KMS-11 (cell line): Measurements from ENCODE around the gene XYLT2.

Experiments used
- H2AFZ ChIP-seq: fragments of 200-600 bp; sonication (generic); 2 replicates; pipeline ENCODE4 v1.6.1; 2016; ENCODE audit warnings: antibody characterized with exemption, mixed run types, low read depth
- H3K27ac ChIP-seq: fragments of 200-600 bp; sonication (generic); 2 replicates; pipeline ENCODE4 v1.6.1; 2016; ENCODE audit warnings: mild to moderate bottlenecking, mixed run types
- H3K27me3 ChIP-seq: fragments of 200-600 bp; sonication (generic); 2 replicates; pipeline ENCODE4 v1.6.1; 2017; ENCODE audit warnings: mild to moderate bottlenecking, low read depth, mixed run types, moderate library complexity; ENCODE audit not compliant: insufficient read depth
- H3K36me3 ChIP-seq: fragments of 200-600 bp; sonication (generic); 2 replicates; pipeline ENCODE4 v1.6.1; 2017; ENCODE audit warnings: mild to moderate bottlenecking, mixed run types; ENCODE audit not compliant: insufficient read depth
- H3K4me1 ChIP-seq: fragments of 200-600 bp; sonication (generic); 2 replicates; pipeline ENCODE4 v1.6.1; 2016; ENCODE audit warnings: mild to moderate bottlenecking, low read depth, mixed run types; ENCODE audit not compliant: poor library complexity, severe bottlenecking
- H3K4me2 ChIP-seq: fragments of 200-600 bp; sonication (generic); 2 replicates; pipeline ENCODE4 v1.7.0; 2016; ENCODE audit warnings: mild to moderate bottlenecking, mixed run types
- H3K4me3 ChIP-seq: fragments of 200-600 bp; sonication (generic); IDR thresholded peaks from 2 replicates; pipeline ENCODE4 v1.6.1; 2017; ENCODE audit warnings: low read depth, low read length, mixed read lengths; ENCODE audit not compliant: insufficient read depth
- H3K79me2 ChIP-seq: fragments of 200-600 bp; sonication (generic); 2 replicates; pipeline ENCODE4 v1.6.1; 2016; ENCODE audit warnings: low read depth, mixed run types; ENCODE audit not compliant: insufficient read depth
- H3K9ac ChIP-seq: fragments of 200-600 bp; sonication (generic); 2 replicates; pipeline ENCODE4 v1.6.1; 2016; ENCODE audit warnings: mild to moderate bottlenecking, mixed run types
- H4K20me1 ChIP-seq: fragments of 200-600 bp; sonication (generic); 2 replicates; pipeline ENCODE4 v1.6.1; 2016; ENCODE audit warnings: mild to moderate bottlenecking, mixed run types; ENCODE audit not compliant: insufficient read depth
- CTCF ChIP-seq: fragments of 200-600 bp; sonication (generic); conservative IDR thresholded peaks from 2 replicates; pipeline ENCODE4 v1.6.1; 2017; ENCODE audit warnings: low read depth, mild to moderate bottlenecking, antibody characterized with exemption, low read length, moderate library complexity, mixed read lengths

Gene XYLT2

GRCh38 chr17:50362661-50363060 lies 16.7 kb downstream of the XYLT2 start:
- no peak for TF ChIP-seq CTCF
- no peak overlapping the region for H3K9ac ChIP-seq
- H3K27me3 ChIP-seq = no peaks in the 10 kb centered on the region
- H3K4me1 ChIP-seq = peaks cover 10% of the 10 kb centered on the region
- no peaks in the 10 kb centered on the region for H3K79me2 ChIP-seq
- H3K27ac ChIP-seq = no peak overlapping the region
- H3K4me3 ChIP-seq = no peak overlapping the region
- H2AFZ ChIP-seq = no peak overlapping the region
- H4K20me1 ChIP-seq = no peaks in the 10 kb centered on the region
- no peak overlapping the region; the same call in 1 of the 2 replicates for H3K4me2 ChIP-seq
- no peaks in the 10 kb centered on the region for H3K36me3 ChIP-seq

- no peak for TF ChIP-seq CTCF
- no peaks in the 10 kb centered on the region for H3K27me3 ChIP-seq
- H3K36me3 ChIP-seq = 0 out of 2 replicates have a peak, but pooled peaks cover 4% of the 10 kb centered on the region
- no peak overlapping the region for H3K9ac ChIP-seq
- H3K4me1 ChIP-seq = peaks cover 10% of the 10 kb centered on the region
- H2AFZ ChIP-seq = no peak overlapping the region
- no peak overlapping the region for H3K4me3 ChIP-seq
- H4K20me1 ChIP-seq = no peaks in the 10 kb centered on the region
- no peak overlapping the region for H3K4me2 ChIP-seq
- no peak overlapping the region for H3K27ac ChIP-seq
- no peaks in the 10 kb centered on the region for H3K79me2 ChIP-seq
These were observed 17.5 kb downstream of the XYLT2 start for GRCh38 chr17:50363217-50364060.

- Histone ChIP-seq H4K20me1 (no peaks in the 10 kb centered on the region), H2AFZ (no peak overlapping the region), H3K9ac (no peak overlapping the region), H3K4me2 (no peak overlapping the region), H3K4me3 (no peak overlapping the region), H3K36me3 (0 out of 2 replicates have a peak, but pooled peaks cover 4% of the 10 kb centered on the region), H3K4me1 (peaks cover 10% of the 10 kb centered on the region), H3K27me3 (no peaks in the 10 kb centered on the region), H3K27ac (no peak overlapping the region), H3K79me2 (no peaks in the 10 kb centered on the region)
- no peak for TF ChIP-seq CTCF
These were observed 18.1 kb downstream of the XYLT2 start for GRCh38 chr17:50364061-50364458.

GRCh38 chr17:50364715-50365114 lies 18.8 kb downstream of the XYLT2 start:
- Histone ChIP-seq H3K36me3 (peaks cover 8% of the 10 kb centered on the region; the same call in 1 of the 2 replicates), H3K4me3 (no peak overlapping the region), H3K9ac (no peak overlapping the region), H2AFZ (no peak overlapping the region), H4K20me1 (no peaks in the 10 kb centered on the region), H3K79me2 (no peaks in the 10 kb centered on the region), H3K4me1 (peaks cover 10% of the 10 kb centered on the region), H3K27me3 (no peaks in the 10 kb centered on the region), H3K4me2 (no peak overlapping the region), H3K27ac (no peak overlapping the region)
- no peak for TF ChIP-seq CTCF
